Embryonic facial prominence (tissue), 1 donor: ENCODE data around the gene NFXL1.

Source experiments
- DNase-seq: peaks from one replicate; pipeline ENCODE4 v3.0.0-alpha.2; 2016; ENCODE audit errors: extremely low spot score

Gene NFXL1

DNA sequence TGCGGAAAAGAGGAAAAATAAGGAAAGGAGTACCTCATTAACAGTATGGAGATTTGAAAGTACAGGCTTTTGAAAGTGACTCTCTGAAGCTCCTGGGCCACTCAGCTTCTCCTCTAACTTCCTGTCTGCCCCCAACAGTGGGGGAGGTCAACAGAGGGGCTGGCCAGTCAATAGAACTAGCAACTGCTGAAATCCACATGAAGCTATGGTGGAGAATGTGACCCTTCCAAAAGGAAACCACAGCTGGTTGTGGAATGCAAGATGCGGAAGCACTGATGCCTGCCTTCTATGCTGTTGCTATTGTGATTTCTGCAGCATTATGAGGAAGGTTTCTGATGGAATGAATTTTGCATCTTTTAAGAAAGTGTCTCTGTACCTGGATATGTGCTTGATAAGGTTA is 78.9 kb downstream of the NFXL1 start:
- DNase-seq, result no peak

DNA sequence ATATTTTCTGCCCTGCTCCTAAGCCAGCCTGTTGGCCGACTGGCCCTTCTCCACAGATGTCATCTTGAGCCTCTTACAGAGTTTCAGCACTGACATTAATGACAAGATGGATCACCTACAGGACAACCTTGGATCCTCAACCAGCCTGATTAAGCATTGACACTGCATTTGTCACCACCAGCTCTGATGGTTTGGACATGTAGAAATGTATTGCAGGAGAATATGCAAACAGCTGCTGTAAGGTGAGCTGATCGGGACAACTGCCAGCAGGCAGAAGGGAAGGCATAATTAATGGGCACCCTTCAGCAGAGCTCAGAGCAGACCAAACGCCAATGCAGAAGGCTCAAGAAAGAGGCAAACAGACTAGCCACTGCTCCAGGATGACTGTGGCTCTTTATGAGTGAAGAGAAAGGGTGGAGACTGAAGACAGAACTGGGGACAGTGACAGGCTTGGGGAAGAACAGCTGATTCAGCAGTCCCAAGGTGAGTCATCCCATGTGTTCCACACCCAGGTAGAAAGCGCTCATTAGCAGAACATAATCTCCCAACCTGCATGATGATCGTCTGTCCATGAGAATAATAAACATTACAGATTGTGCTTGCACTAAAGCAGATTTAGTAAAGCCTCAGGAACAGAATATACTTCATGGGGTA is 83.2 kb downstream of the NFXL1 start:
- DNase-seq, result no peak

DNA sequence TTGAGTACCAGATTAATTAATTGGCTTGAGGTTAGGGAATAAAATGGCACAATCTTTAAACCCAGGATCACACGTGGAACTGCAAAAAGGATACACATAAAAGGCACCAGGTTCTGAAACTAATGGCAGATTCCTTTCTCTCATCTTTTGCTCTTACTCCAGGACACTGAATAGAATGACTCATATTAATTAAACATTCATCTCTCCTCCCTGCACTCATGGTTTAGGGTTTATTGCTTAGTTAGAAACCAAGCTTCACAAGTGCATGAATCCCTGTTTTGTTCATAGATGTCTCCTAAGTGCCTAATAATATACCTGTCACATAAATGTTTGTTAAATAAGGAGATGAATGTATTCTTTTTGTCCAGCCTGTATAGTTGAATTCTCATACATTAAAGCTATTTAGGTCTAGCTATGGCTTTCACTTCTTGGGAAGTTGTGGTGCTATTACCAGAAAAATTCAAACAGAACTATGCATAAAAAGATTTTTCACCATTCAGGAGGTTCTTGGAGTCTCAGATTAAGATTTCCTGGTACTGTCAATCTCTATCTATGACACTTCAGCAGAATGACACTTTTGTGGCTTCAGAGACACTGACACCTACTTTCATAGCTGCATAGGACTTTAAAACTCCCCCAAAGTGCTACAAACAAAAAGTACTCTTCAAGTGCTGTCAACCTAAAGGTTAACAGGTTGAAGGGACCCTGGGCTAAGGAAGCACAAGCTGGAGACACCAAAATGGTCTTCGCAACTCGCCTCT is 83.9 kb downstream of the NFXL1 start:
- no peak for DNase-seq

DNA sequence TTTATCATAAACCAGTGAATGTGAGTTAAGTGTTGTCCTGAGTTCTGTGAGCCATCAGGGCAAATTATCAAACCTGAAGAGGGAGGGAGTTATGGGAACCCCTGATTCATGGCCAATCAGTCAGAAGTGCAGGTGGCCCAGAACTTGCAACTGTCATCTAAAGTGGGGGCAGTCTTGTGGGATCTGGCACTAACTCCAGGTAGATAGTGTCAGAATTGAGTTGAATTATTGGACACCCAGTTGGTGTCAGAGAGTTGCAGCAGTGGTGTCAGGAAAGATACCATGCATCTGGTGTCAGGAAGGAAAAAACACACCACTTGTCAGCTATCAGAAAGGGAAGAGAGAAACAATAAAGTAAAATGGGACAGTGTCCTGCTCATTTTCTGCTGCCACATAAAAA is 84.9 kb downstream of the NFXL1 start:
- no peak for DNase-seq

DNA sequence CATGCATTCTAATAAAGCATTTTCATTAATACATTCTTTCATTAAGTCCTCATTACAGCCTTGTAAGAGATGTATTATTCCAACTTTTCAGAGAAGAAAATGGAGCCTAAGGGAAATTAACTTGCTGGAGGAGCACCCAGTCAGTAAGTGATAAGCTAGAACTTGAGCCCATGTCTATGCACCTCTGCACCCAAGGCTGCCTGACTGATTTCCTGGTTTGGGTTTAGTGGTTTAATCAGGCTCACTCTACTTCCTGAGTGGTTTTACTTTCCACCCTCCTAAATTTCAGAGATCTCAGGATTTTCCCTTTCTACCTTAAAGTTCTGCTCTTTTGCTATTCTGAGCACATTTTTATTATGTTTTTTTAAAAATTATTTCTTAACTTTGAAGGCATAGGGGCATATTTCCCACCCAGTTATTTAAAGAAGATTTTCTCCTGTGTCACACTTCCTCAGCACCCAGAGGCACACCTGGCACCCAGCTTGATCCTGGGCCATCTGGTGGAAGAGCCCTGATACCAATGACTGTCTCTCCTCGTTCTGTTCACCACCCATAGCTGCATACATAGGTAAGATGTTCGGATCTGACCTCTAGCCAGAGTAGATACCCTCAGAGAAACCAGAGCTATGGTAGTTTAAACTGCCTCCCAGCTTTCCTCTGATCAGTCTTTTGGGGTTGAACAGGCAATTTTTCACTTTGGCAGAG is 86.9 kb downstream of the NFXL1 start:
- DNase-seq, result no peak

DNA sequence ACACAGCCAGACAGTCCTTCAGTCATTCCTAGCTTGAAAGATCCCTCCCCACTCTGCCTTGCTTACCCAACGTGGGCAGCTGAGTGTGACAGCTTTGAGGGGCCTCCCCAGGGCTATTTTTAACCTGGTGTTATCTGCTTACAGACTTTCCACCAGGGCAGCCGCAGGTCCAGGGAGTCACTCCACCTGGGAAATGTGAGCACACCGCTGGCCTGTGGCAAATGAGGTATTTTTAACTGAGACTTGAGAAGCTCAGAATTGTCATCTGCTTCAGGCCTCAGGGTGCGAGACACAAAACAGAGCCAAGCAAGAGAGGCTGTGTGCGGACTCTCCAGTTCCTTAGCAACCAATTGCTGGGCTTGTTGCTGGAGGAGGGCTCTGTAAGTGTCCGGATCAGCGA is 89.5 kb downstream of the NFXL1 start:
- DNase-seq, result no peak

DNA sequence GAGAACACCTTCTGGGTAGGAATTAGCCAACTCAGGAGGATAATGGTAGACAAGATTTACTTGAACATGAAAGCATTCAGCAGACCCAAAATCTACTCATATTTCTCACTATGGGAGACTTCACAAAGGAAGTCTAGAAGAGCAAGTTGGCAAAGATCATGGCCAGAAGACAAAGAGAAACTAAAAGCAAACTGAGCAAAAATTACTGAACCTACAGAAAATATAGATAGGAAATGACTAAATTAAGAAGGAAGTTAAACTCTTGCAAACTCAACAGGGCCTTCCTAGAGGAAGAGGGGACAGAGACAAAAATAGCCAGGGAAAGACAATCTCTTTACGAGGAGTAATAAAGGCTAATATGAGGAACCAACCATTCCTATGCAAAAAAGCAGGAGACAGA is 95.2 kb downstream of the NFXL1 start:
- no peak for DNase-seq

DNA sequence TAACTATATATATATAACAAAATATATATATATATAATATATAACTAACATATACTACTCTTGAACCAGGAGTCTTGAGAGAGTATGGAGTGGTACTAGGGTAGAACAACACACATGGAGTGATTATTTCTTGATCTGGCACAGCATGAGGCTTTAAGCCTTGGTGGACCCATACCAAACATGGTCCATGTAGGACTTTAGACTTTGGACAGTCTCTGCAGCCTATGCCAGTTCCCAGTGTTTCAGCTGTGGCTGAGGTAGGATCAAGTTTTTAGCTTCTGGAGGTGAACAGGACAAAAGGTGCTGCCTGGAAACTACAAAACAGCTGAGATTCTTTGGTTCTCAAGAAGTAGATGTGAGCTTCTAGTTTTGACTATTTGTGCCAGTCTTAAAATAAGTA is 97.1 kb downstream of the NFXL1 start:
- DNase-seq, result no peak

DNA sequence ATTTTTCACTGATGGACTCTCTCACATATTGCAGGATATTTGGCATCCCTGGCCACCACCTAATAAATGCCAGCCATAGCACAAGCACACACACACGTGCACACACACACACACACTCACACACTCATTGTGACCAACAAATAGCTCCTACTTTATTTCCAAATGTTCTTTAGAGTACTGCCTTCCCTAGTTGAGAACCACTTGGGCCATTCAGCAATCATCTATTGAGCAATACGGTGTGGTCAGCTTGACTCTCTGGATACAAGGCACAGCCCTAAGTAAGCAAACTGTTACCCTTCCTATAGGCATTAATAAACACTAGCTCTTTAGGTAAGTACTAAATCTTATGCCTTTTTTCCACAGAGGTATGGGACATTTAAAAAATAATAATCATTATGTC is 97.6 kb downstream of the NFXL1 start:
- no peak for DNase-seq

DNA sequence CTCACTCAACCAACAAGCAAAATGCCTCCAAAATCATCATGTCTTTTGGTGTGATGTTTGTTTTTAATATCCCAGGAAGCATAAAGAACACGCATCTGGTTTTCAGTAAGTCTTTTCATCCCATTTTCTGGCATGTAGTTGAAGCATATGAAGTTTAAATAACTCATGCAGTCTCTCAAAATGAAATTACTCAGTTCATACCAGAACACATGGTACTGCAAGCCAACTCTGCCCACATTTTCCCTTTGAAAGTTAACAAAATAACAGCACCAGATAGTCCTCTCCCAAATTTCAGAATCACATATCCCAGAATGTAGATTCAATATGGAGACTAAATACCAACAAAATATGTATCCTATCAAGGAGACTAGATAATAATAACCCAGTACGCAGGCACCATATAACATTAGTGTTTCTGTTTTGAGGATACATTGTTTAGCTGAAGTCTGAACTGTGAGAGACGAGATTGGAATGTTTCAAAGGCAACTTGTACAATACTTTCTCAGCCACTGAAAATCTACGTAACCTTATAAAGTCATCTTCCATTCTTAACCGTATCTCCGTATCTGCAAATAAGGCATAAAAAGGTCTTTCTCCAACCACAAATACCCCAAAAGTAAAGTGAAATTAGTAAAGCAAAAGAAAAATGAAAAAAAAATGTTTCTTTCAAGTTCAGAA is 99.6 kb downstream of the NFXL1 start:
- DNase-seq, result no peak

DNA sequence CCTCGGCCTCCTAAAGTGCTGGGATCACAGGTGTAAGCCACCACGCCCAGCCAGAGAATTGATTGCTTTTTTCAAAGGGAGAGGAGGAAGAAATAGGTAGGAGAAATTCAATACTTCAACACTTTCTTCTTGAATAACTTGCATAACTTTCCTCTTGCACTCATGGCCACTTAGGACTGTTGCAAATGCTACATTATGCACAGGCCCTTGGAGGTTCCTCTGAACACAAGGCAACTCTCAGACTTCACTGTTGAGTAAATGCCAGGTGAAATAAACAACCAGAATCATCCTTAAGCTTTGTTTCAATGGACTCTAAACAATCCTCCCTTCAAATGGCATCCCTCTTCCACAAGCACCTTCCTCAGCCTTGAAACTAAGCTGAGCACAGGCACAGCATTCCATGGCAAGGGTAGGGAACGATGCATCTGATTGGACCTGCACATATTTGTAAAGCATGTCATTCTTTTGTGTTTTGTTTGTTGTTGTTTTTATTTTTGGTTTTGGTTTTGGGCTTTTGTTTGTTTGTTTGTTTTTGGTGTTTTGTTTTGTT is 104.7 kb downstream of the NFXL1 start:
- DNase-seq, result no peak

DNA sequence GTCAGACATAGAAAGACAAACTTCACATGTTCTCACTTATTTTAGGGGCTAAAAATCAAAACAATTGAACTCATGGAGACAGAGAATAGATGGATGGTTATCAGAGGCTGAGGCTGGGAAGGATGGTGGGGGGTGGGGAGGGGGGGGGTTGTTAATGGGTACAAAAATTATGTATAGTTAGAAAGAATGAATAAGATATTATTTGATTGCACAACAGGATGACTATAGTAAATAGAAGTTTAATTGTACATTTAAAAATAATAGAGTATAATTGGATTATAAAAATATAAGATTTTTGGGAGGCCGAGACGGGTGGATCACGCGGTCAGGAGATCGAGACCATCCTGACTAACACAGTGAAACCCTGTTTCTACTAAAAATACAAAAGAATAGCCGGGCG is 109.8 kb downstream of the NFXL1 start:
- no peak for DNase-seq

DNA sequence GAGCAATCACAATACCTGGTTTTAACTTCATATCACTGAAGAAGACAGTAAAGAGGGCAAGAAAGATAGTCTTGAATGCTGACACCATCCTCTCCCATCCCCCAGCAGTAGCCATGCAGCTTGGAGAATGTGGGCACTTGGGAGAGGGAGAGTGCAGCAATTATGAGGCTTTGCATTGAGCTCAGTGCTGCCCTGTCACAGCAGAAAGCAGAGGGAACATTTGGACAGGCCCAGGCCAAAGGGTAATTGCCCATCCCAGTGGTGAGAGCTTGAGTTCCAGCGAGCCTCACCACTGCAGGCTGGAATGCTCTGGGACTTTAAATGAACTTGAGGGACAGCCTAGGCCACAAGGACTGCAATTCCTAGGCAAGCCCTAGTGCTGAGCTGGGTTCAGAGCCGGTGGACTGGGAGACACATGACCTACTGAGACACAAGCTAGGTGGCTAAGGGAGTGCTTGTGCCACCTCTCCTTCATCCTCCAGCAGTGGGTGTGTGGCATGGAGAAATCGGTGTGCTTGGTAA is 112.8 kb downstream of the NFXL1 start:
- no peak for DNase-seq

DNA sequence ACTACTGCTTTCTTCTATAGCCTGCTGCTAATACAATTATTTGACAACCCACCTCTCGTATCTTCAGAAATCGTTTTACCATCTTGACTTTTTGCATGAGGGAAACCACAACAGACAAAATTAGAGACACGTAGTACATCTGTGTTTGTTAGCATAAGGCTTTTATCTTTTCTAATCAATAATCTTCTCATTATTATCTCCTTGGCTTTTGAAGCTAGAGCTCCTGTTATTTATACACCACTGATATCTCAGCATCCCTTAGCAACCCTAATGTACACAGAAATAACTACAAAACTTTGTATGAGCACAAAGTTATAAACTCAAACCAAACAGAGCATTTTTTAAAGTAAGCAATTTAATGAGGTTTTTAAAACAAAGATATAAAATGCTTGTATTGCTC is 116.2 kb downstream of the NFXL1 start:
- DNase-seq, result no peak
